SK-N-MC (cell line): Measurements from ENCODE around the gene ZNF207.

Source experiments
- DNase-seq: peaks from one replicate; pipeline ENCODE4 v3.0.0-alpha.2; 2011; ENCODE audit warnings: low read depth, low spot score
- H3K27ac ChIP-seq: fragments of 200-600 bp; sonication (generic); 2 replicates; pipeline ENCODE4 v1.5.1; 2016; ENCODE audit warnings: mixed run types
- H3K36me3 ChIP-seq: fragments of 200-600 bp; sonication (generic); 2 replicates; pipeline ENCODE4 v1.6.1; 2017; ENCODE audit warnings: antibody characterized with exemption, low read length, mixed read lengths; ENCODE audit not compliant: insufficient read depth
- H3K4me3 ChIP-seq: fragments of 200-600 bp; sonication (generic); 2 replicates; pipeline ENCODE4 v1.5.1; 2016
- H3K9ac ChIP-seq: fragments of 200-600 bp; sonication (generic); 2 replicates; pipeline ENCODE4 v1.8.0; 2017; ENCODE audit warnings: mixed run types, mixed read lengths; ENCODE audit not compliant: insufficient read length
- H3K9me3 ChIP-seq: fragments of 200-600 bp; sonication (generic); 2 replicates; pipeline ENCODE4 v1.6.1; 2017; ENCODE audit warnings: low read depth, mild to moderate bottlenecking, antibody characterized with exemption, low read length, moderate library complexity, mixed read lengths
- EZH2 ChIP-seq: fragments of 200-600 bp; sonication (generic); IDR thresholded peaks from one replicate; pipeline ENCODE4 v1.6.1; 2017; ENCODE audit warnings: antibody characterized with exemption
- FOXP2 ChIP-seq: optimal IDR thresholded peaks from 2 replicates; pipeline ENCODE3; 2011; ENCODE audit warnings: mild to moderate bottlenecking, moderate library complexity; ENCODE audit not compliant: insufficient read depth; ENCODE audit errors: extremely low read length, control extremely low read depth
- POLR2AphosphoS5 ChIP-seq: IDR thresholded peaks from 2 replicates; pipeline ENCODE4 v1.6.1; 2012; ENCODE audit warnings: mild to moderate bottlenecking, low read depth, low read length, borderline replicate concordance

Gene ZNF207

GRCh38 chr17:32327911-32328310, 22.0 kb upstream of the ZNF207 start:
- H3K36me3 ChIP-seq, result no peaks in the 10 kb centered on the region
- H3K9ac ChIP-seq, result no peak overlapping the region
- H3K9me3 ChIP-seq, result no peaks in the 10 kb centered on the region
- no peak for DNase-seq
- no peak overlapping the region for H3K27ac ChIP-seq
- no peak overlapping the region for H3K4me3 ChIP-seq
- TF ChIP-seq POLR2AphosphoS5, result no peak
- no peak for TF ChIP-seq EZH2
- TF ChIP-seq FOXP2, result no peak

DNA sequence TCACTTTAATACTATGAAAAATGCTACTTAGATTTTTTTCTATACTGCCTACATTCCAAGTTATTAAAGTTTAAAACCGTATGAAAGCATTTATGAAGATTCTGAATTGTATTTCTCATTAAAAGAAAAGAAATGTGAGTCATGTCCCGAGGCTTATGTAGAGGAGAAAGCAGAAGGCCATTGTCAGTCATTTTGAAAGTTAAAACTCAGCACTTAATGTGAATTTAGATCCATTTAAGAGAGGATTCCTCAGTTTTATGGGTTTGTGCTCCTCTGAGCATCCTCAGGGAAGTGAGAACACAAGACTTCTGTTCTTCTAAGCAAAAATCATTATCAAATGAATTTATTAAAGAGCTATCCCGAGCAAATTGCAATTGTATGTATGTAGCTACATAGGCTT, 19.8 kb upstream of the ZNF207 start:
- H3K9me3 ChIP-seq, result no peaks in the 10 kb centered on the region
- TF ChIP-seq POLR2AphosphoS5 (no peak), EZH2 (no peak), FOXP2 (no peak)
- H3K36me3 ChIP-seq, result peaks cover 18% of the 10 kb centered on the region
- H3K27ac ChIP-seq, result no peak overlapping the region
- no peak overlapping the region for H3K9ac ChIP-seq
- DNase-seq, result no peak
- H3K4me3 ChIP-seq, result peak overlapping the region; percentile 24; the same call in 1 of the 2 replicates

- peak; percentile 93 for DNase-seq
- peak overlapping the region; percentile 91 for H3K27ac ChIP-seq
- H3K9ac ChIP-seq, result no peak overlapping the region
- peaks cover 22% of the 10 kb centered on the region for H3K36me3 ChIP-seq
- no peaks in the 10 kb centered on the region for H3K9me3 ChIP-seq
- TF ChIP-seq FOXP2 (no peak), EZH2 (no peak), POLR2AphosphoS5 (peak; percentile 56; the same call in 1 of the 2 replicates)
- peak overlapping the region; percentile 24; the same call in 1 of the 2 replicates for H3K4me3 ChIP-seq
Measured at GRCh38 chr17:32331243-32332040, 18.5 kb upstream of the ZNF207 start.

DNA sequence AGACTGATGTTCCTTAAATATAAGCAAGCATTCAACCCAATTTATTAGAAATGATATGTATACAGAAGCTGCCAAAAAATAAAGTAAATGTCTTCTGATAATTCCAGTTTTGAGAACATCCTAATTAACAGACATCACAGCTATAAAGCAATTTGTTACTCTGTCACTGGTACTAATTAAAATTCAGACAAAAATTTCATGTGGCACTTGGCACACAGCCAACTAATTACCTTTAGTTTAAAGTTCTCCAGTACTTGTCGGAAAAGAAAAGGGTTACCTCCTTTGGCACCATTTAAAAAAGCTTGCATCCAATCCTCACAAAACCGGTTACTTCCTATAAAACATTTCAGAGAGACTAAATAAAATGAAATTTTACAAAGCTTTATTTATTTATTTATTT, 16.8 kb upstream of the ZNF207 start:
- H3K4me3 ChIP-seq, result no peak overlapping the region
- TF ChIP-seq FOXP2 (no peak), POLR2AphosphoS5 (no peak), EZH2 (no peak)
- H3K9ac ChIP-seq, result no peak overlapping the region
- H3K9me3 ChIP-seq, result no peaks in the 10 kb centered on the region
- DNase-seq, result no peak
- no peak overlapping the region for H3K27ac ChIP-seq
- H3K36me3 ChIP-seq, result peaks cover 36% of the 10 kb centered on the region

DNA sequence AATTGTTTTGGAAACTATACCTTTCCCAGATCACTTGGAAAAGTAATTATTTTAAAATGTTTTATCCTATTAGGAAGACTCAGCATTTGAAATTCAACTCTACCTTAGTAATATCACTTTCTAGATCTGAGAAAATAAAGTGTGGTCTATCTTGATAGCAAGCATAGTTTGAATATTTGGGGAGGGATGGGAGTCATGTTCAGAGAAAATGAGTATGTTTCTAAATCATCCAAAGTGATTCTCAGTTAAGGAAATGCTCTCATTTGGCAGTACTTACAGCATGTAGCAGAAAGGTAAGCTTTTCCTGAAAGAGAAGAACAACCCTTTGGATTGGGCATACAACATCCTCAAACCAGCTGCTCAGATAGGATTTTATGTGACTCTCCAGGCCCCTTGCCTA, 14.9 kb upstream of the ZNF207 start:
- Histone ChIP-seq H3K27ac (no peak overlapping the region), H3K9ac (no peak overlapping the region), H3K36me3 (peaks cover 40% of the 10 kb centered on the region), H3K4me3 (no peak overlapping the region), H3K9me3 (no peaks in the 10 kb centered on the region)
- TF ChIP-seq EZH2 (no peak), FOXP2 (no peak)
- DNase-seq, result no peak

DNA sequence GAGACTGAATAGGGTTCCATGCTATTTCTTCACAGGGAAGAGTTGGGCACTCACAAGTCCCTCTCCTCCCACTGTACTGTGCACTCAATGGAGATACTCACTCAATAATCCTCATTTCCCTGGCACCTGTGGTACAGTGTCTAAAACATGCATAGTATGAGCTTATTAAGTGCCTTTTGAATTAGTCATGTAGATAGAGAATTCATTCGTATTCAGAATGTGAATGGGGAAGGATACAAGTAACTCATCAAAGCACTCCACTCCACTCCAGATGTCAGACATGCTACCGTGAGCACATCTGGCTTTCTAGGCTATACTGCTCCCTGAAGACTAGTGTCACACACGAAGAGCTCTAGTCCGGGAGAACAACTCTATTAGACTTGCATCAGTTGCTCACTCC, 14.3 kb upstream of the ZNF207 start:
- Histone ChIP-seq H3K9ac (no peak overlapping the region), H3K4me3 (no peak overlapping the region), H3K27ac (no peak overlapping the region), H3K36me3 (peaks cover 40% of the 10 kb centered on the region), H3K9me3 (no peaks in the 10 kb centered on the region)
- TF ChIP-seq EZH2, result no peak
- no peak for TF ChIP-seq FOXP2
- no peak for TF ChIP-seq POLR2AphosphoS5
- DNase-seq, result no peak

GRCh38 chr17:32341141-32341856, 8.7 kb upstream of the ZNF207 start:
- Histone ChIP-seq H3K4me3 (peak overlapping the region; percentile 79), H3K9ac (peak overlapping the region; percentile 72), H3K36me3 (peaks cover 18% of the 10 kb centered on the region; the same call in 1 of the 2 replicates), H3K9me3 (no peaks in the 10 kb centered on the region), H3K27ac (no peak overlapping the region)
- no peak for TF ChIP-seq POLR2AphosphoS5
- no peak for TF ChIP-seq EZH2
- no peak for TF ChIP-seq FOXP2
- no peak for DNase-seq

DNA sequence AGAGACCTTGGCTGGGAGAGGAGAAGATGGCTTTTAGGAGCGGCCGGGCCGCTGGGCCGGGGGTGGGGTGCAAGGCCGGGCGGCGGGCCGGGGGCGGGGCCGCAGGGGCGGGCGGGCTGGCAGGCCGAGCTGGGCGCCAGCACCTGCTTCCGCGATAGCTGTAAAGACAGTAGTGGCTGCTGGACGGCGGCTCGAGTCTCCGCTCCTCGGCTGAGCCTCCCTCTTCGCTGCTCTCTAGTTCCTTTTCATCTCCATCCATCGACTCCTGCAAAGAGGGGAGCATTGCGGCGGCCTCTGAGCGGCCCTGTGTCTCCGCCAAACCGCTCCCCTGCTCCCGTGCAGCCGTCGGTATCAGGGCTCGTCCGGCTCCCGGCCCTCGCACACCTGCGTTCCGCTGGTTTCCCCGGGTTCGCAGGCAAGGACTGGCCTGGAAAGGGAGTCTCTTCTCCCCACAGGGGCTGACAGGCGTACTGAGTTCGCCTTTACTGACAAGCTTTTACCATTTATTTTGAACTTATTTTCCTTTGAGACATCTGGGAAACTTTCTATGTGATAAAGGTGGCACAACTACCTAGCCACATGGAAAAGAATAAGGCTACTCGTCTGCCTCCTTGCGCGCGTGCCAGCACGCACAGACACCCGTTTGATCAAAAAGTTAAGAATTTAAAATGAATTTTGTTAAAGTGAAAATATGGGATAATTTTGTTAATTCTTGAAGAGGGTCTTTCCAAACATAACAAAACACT, 7.9 kb upstream of the ZNF207 start, which contains the start of gene C17orf75:
Gene C17orf75, minus strand, starts transcription at position 317 of the 746 bp plus-strand sequence. Its CDS starts 34 bp downstream, at position 283.
- Histone ChIP-seq H3K9me3 (no peaks in the 10 kb centered on the region), H3K27ac (no peak within 1 kb of the TSS), H3K4me3 (peak within 1 kb of the TSS; percentile 79), H3K36me3 (peaks cover 13% of the 10 kb centered on the region; the same call in 1 of the 2 replicates), H3K9ac (peak within 1 kb of the TSS; percentile 72)
- DNase-seq, result no peak
- TF ChIP-seq POLR2AphosphoS5 (peak; percentile 84), FOXP2 (no peak)
